Heart left ventricle (tissue), 13 donors: Measurements from ENCODE around the gene ATAD1.

Source experiments
- CTCF ChIP-seq, 12 donors: fragments of 200-600 bp; sonication (generic) in 4 of 12; IDR thresholded peaks; one replicate each; pipeline versions ENCODE4 v1.5.0 to v1.8.0; 2018 to 2022; ENCODE audit warnings: antibody characterized with exemption in 12 of 12, mild to moderate bottlenecking in 5 of 12
- POLR2A ChIP-seq, 2 donors: fragments of 450-650 bp; IDR thresholded peaks; one replicate each; pipeline ENCODE4 v1.6.1; 2017; ENCODE audit warnings: antibody characterized with exemption in 2 of 2, mild to moderate bottlenecking in 2 of 2, moderate library complexity in 2 of 2
- donor health status: ischemic (EF 13 %, LVEDD 7.1; RV severe dilation, severe dysfunction).
- donor health status: DM: no; HTN: yes; CAD: no.
- donor health status: DM: no; HTN: no; CAD: no.
- donor health status: ischemic (EF 25% LVEDD 6.9; RV normal size, moderate dysfunction).
- donor health status: ischemic (EF 25% LVEDD 5.7; RV mildly dilated, moderate dysfunction).
- donor health status: ischemic (EF 35%, LVEDD 5.7; RV mildly dilated, moderate dysfunction).
- donor health status: nonischemic (EF 11% LVEDD 7.7; RV severe dilation, severe dysfunction).
- donor health status: DM: yes; HTN: yes; CAD: no.
- donor health status: PGD.
- donor health status: ischemic (EF 29% LVEDD 5.4; RV normal size, mild dysfunction).
- donor health status: nonischemic (EF 23%, LVEDD 6.1; RV moderate dilation, normal function).

DNA sequence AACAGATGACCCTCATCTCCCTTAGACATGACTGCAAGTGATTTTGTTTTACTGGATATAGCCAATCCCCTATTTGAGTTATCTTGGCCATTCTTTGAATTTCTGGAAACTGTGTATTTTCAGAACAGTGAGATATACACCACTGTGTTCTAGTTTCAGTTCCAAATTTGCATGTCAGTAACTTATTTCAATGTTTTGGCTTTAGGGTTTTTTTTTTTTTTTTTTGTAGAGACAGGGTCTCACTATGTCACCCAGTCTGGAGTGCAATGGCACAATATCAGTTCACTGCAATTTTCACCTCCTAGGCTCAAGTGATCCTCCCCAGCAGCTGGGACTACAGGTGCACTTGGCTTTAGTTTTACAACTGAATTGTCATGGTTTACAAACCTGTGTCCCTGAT is 67.2 kb downstream of the ATAD1 start:
- no peak for TF ChIP-seq CTCF (IDR thresholded peaks at IDR 0.05)
- TF ChIP-seq POLR2A (IDR thresholded peaks at IDR 0.05), result no peak
